Left lung (tissue), 10 donors: Measurements from ENCODE around the gene KCNK17. TPM values are rescaled to one million over a fixed set of nuclear protein-coding genes. Genes with fewer than 3 reads are reported as not detected.

Experiments used
- ATAC-seq: fragments of 200-7000 bp; cut with Tn5 transposase; one replicate; pipeline ENCODE4 v1.9.1; 2020; ENCODE audit warnings: moderate library complexity
- DNase-seq, 4 donors: peaks; one replicate each; pipeline ENCODE4 v3.0.0-alpha.2; 2013 to 2020
- H3K27ac ChIP-seq, 2 donors: fragments of 200-600 bp; sonication (generic) in 1 of 2; one replicate each; pipeline versions ENCODE4 v1.5.0 to v1.8.0; 2020 to 2021
- H3K27me3 ChIP-seq, 2 donors: fragments of 200-600 bp; sonication (generic) in 1 of 2; one replicate each; pipeline versions ENCODE4 v1.5.0 to v1.8.0; 2020 to 2021
- H3K36me3 ChIP-seq, 2 donors: fragments of 200-600 bp; sonication (generic) in 1 of 2; one replicate each; pipeline versions ENCODE4 v1.5.0 to v1.8.0; 2020 to 2021
- H3K4me1 ChIP-seq, 2 donors: fragments of 200-600 bp; one replicate each; pipeline ENCODE4 v1.8.0; 2021
- H3K4me3 ChIP-seq, 2 donors: fragments of 200-600 bp; sonication (generic) in 1 of 2; one replicate each; pipeline versions ENCODE4 v1.5.0 to v1.8.0; 2020 to 2021; ENCODE audit warnings: mild to moderate bottlenecking in 1 of 2
- H3K9me3 ChIP-seq, 2 donors: fragments of 200-600 bp; sonication (generic) in 1 of 2; one replicate each; pipeline versions ENCODE4 v1.5.0 to v1.8.0; 2020 to 2021
- intact Hi-C, 2 donors: fragments of 100-400 bp; cut with DNase I; formaldehyde crosslinking; loops; one replicate each; pipeline versions ENCODE4 v1.11.2 to v1.14.2; 2022
- polyA plus RNA-seq, 6 donors: library from polyadenylated mRNA; unstranded; fragments of 120-200 nt; gene quantifications; one replicate each; pipeline ENCODE4 v1.2.1, GENCODE V29; 2013; ENCODE audit not compliant: insufficient read length in 6 of 6
- total RNA-seq, 2 donors: library from RNA; stranded (reverse); fragmentation: NEBNext Ultra II Directional; extraction: Animal tissue kit (Norgen Biotek cat#: 25700); gene quantifications; one replicate each; pipeline ENCODE4 v1.2.1, GENCODE V29; 2021
- TF ChIP-seq, protein P1 (sequence below), 2 donors: fragments of 200-600 bp; sonication (generic) in 1 of 2; IDR thresholded peaks; one replicate each; pipeline versions ENCODE4 v1.5.0 to v1.8.0; 2021; ENCODE audit warnings: antibody characterized with exemption in 2 of 2
- donor health status: DM: no; HTN: yes; CAD: no.
- donor health status: DM: no; HTN: no; CAD: no.

KCNK17 gene
- total and polyA plus RNA-seq, 8 donors, result 4.8 to 18.7 (median 12.9) TPM

DNA sequence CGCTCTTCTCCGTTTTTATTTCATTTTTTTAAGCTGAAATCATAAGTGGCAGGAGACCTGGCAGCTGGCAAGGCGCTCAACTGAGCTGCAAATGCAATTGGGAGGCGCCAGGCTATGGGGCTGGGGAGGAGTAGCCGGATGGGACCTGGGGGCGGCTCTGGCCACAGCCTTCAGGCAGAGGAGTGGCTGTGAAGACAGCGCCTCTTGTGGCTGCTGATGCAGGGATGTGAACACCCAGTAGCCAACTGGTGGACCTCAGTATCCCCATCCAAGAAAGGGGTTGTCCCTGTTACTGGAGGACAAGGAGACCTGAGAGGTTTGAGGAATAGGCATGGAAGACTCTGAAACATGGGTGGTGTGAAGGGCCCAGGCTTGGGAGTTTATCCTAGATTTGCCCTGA is 12.6 kb downstream of the KCNK17 start:
- H3K27ac ChIP-seq, result no peak overlapping the region
- H3K36me3 ChIP-seq, result no peaks in the 10 kb centered on the region
- intact Hi-C loops, result loop anchor here (5.0 to 10.0 kb wide), 5 partner anchors 127 to 427 kb away; no protein-coding TSS in a partner anchor
- peaks cover 0 to 6% of the 10 kb centered on the region in 2 donors for H3K4me1 ChIP-seq
- no peak for DNase-seq
- H3K27me3 ChIP-seq, result no peaks in the 10 kb centered on the region
- H3K9me3 ChIP-seq, result no peaks in the 10 kb centered on the region
- H3K4me3 ChIP-seq, result no peak overlapping the region
- TF ChIP-seq, protein P1, sequence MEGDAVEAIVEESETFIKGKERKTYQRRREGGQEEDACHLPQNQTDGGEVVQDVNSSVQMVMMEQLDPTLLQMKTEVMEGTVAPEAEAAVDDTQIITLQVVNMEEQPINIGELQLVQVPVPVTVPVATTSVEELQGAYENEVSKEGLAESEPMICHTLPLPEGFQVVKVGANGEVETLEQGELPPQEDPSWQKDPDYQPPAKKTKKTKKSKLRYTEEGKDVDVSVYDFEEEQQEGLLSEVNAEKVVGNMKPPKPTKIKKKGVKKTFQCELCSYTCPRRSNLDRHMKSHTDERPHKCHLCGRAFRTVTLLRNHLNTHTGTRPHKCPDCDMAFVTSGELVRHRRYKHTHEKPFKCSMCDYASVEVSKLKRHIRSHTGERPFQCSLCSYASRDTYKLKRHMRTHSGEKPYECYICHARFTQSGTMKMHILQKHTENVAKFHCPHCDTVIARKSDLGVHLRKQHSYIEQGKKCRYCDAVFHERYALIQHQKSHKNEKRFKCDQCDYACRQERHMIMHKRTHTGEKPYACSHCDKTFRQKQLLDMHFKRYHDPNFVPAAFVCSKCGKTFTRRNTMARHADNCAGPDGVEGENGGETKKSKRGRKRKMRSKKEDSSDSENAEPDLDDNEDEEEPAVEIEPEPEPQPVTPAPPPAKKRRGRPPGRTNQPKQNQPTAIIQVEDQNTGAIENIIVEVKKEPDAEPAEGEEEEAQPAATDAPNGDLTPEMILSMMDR (IDR thresholded peaks at IDR 0.05), result no peak
- no peak for ATAC-seq

GRCh38 chr6:39300739-39301138 is 13.5 kb downstream of the KCNK17 start:
- DNase-seq (no peak), ATAC-seq (no peak)
- Histone ChIP-seq H3K4me3 (no peak overlapping the region), H3K27me3 (no peaks in the 10 kb centered on the region), H3K27ac (no peak overlapping the region), H3K9me3 (no peaks in the 10 kb centered on the region), H3K36me3 (no peaks in the 10 kb centered on the region), H3K4me1 (peaks cover 0 to 6% of the 10 kb centered on the region in 2 donors)
- intact Hi-C loops, result loop anchor here (5.0 to 10.0 kb wide), 5 partner anchors 126 to 426 kb away; no protein-coding TSS in a partner anchor
- TF ChIP-seq, protein P1 (IDR thresholded peaks at IDR 0.05), result no peak

- Histone ChIP-seq H3K4me3 (no peak overlapping the region), H3K27me3 (no peaks in the 10 kb centered on the region), H3K4me1 (peaks cover 0 to 3% of the 10 kb centered on the region in 2 donors), H3K27ac (no peak overlapping the region), H3K36me3 (no peaks in the 10 kb centered on the region), H3K9me3 (no peaks in the 10 kb centered on the region)
- intact Hi-C loops, result no loop called here
- TF ChIP-seq, protein P1 (IDR thresholded peaks at IDR 0.05), result no peak
- ATAC-seq, result no peak
- DNase-seq, result no peak
These were observed 16.2 kb downstream of the KCNK17 start for GRCh38 chr6:39298061-39298460.

DNA sequence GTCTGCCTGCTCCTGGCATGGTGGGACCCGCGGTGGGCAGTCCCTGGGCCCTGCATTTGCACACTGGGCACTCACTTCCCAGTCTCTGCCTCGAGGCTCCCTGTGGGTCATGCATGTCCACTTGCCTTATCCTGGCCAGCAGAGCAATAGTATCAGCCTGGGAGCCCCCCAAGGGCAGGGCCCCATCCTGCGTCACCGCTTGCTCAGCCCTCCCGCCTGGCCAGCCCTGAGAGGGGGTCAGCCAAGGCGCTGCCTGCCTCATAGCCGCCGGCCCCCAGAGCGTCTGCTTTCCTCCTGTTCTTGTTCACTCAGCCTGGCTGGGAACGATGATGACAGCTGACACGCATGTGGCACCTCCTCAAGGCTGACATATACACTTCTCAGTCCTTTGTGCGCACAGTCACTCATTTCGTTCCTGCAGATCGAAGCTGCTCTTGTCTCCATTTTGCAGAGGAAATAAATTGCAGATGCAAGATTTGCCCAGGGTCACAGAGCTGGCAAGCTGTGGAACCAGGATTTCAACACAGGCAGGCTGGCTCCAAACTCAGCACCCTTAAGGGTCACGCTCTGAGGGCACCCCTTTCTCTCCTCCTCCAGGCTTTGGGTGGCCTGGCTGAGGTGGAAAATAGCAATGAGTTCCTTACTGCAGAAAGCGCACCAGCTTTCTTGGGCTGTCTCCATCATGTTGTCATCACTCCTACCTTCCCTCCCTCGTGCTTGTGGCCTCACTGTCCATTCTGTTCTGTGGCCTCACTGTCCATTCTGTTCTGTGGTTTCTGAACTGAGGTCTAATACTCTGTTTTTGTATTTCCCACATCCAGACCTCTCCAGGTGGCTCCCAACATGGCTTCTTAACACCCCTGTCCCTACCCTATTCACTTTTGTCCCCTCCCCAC is 17.2 kb downstream of the KCNK17 start:
- TF ChIP-seq, protein P1 (IDR thresholded peaks at IDR 0.05), result no peak
- H3K27me3 ChIP-seq, result no peaks in the 10 kb centered on the region
- H3K4me3 ChIP-seq, result no peak overlapping the region
- H3K4me1 ChIP-seq, result no peaks in the 10 kb centered on the region
- no peak overlapping the region for H3K27ac ChIP-seq
- ATAC-seq, result peak; percentile 53
- intact Hi-C loops, result no loop called here
- H3K36me3 ChIP-seq, result no peaks in the 10 kb centered on the region
- no peaks in the 10 kb centered on the region for H3K9me3 ChIP-seq
- peak in 1 of 4 donors; percentile 53 for DNase-seq

DNA sequence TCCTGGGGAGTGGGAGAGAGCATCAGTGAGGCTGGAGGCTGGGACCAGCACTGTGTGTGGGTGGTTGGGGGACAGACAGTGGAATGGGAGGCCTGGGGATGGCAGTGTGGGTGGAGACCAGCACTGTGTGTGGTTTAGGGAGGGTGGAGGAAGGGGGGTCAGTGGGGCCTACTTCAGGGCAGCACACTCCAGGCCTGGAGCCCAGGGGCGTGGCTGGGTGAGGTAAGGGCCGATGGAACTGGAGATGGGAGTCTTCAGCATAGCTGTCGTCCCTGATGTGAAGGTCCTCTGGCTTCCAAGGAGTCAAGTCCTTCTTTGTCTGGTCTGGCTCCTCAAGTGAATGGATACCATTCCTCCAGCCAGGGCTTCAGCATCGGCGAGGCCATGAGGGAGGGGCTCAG is 18.6 kb downstream of the KCNK17 start:
- Histone ChIP-seq H3K9me3 (no peaks in the 10 kb centered on the region), H3K27me3 (no peaks in the 10 kb centered on the region), H3K36me3 (no peaks in the 10 kb centered on the region), H3K4me1 (no peaks in the 10 kb centered on the region), H3K4me3 (no peak overlapping the region), H3K27ac (no peak overlapping the region)
- ATAC-seq (peak; percentile 70), DNase-seq (peak in 1 of 4 donors; percentile 18)
- intact Hi-C loops, result no loop called here
- TF ChIP-seq, protein P1 (IDR thresholded peaks at IDR 0.05), result no peak
